Trophoblast cell (in vitro differentiated cells and primary cell): ENCODE data around the gene NKX1-2.

Source experiments
- DNase-seq, 2 donors: peaks; one replicate each; pipeline ENCODE4 v3.0.0-alpha.2; 2016
- H2AFZ ChIP-seq: 2 replicates; pipeline ENCODE4 v1.6.1; 2013; ENCODE audit warnings: low read length, moderate library complexity, mild to moderate bottlenecking; ENCODE audit not compliant: insufficient read depth, poor library complexity
- H2AK5ac ChIP-seq: 2 replicates; pipeline ENCODE4 v1.6.1; 2013; ENCODE audit warnings: mild to moderate bottlenecking, low read length
- H2BK120ac ChIP-seq: 2 replicates; pipeline ENCODE4 v1.6.1; 2013; ENCODE audit warnings: low read length, mild to moderate bottlenecking, moderate library complexity; ENCODE audit not compliant: insufficient read depth, poor library complexity
- H2BK12ac ChIP-seq: 2 replicates; pipeline ENCODE4 v1.6.1; 2013; ENCODE audit warnings: mild to moderate bottlenecking, low read length, moderate library complexity
- H2BK5ac ChIP-seq: 2 replicates; pipeline ENCODE4 v1.6.1; 2013; ENCODE audit warnings: low read length, low read depth, moderate library complexity, mild to moderate bottlenecking; ENCODE audit not compliant: poor library complexity
- H3K14ac ChIP-seq: 2 replicates; pipeline ENCODE4 v1.6.1; 2013; ENCODE audit warnings: mild to moderate bottlenecking, low read length
- H3K18ac ChIP-seq: 2 replicates; pipeline ENCODE4 v1.6.1; 2013; ENCODE audit warnings: mild to moderate bottlenecking, low read length
- H3K23ac ChIP-seq: 2 replicates; pipeline ENCODE4 v1.6.1; 2013; ENCODE audit warnings: low read length
- H3K27ac ChIP-seq: 2 replicates; pipeline ENCODE4 v1.5.1; 2013; ENCODE audit warnings: low read depth, mild to moderate bottlenecking, inconsistent platforms, low read length, moderate library complexity
- H3K27me3 ChIP-seq: 2 replicates; pipeline ENCODE4 v1.6.1; 2013; ENCODE audit warnings: inconsistent platforms, mild to moderate bottlenecking, low read length, moderate library complexity; ENCODE audit not compliant: insufficient read depth
- H3K36me3 ChIP-seq, 2 experiments: 1 replicate in 1 of 2; 2 replicates in 1 of 2; pipeline ENCODE4 v1.6.1; 2013; ENCODE audit warnings: low read length in 2 of 2, mild to moderate bottlenecking in 2 of 2, moderate library complexity in 1 of 2; ENCODE audit not compliant: insufficient read depth in 2 of 2, control insufficient read depth in 1 of 2
- H3K4ac ChIP-seq: 2 replicates; pipeline ENCODE4 v1.6.1; 2013; ENCODE audit warnings: low read depth, mild to moderate bottlenecking, low read length, moderate library complexity
- H3K4me1 ChIP-seq, 2 experiments: 1 replicate in 1 of 2; 2 replicates in 1 of 2; pipeline ENCODE4 v1.6.1; 2013; ENCODE audit warnings: low read length in 2 of 2, mild to moderate bottlenecking in 2 of 2, moderate library complexity in 1 of 2; ENCODE audit not compliant: insufficient read depth in 2 of 2, control insufficient read depth in 1 of 2
- H3K4me2 ChIP-seq: 2 replicates; pipeline ENCODE4 v1.6.1; 2013; ENCODE audit warnings: inconsistent platforms, mild to moderate bottlenecking, low read length, moderate library complexity
- H3K4me3 ChIP-seq: 2 replicates; pipeline ENCODE4 v1.5.1; 2013; ENCODE audit warnings: mild to moderate bottlenecking, low read depth, low read length, inconsistent platforms
- H3K79me1 ChIP-seq: one replicate; pipeline ENCODE4 v1.6.1; 2013; ENCODE audit warnings: low read length
- H3K79me2 ChIP-seq: 2 replicates; pipeline ENCODE4 v1.6.1; 2013; ENCODE audit warnings: low read length, mild to moderate bottlenecking; ENCODE audit not compliant: control insufficient read depth, insufficient read depth, poor library complexity
- H3K9ac ChIP-seq: 2 replicates; pipeline ENCODE4 v1.6.1; 2013; ENCODE audit warnings: mild to moderate bottlenecking, low read length
- H3K9me3 ChIP-seq: 2 replicates; pipeline ENCODE4 v1.6.1; 2013; ENCODE audit warnings: low read depth, mild to moderate bottlenecking, control low read depth, inconsistent platforms, low read length; ENCODE audit not compliant: insufficient read depth
- H4K12ac ChIP-seq: 2 replicates; pipeline ENCODE4 v1.6.1; 2013; ENCODE audit warnings: low read depth, mild to moderate bottlenecking, low read length, moderate library complexity
- H4K8ac ChIP-seq: 2 replicates; pipeline ENCODE4 v1.6.1; 2013; ENCODE audit warnings: low read depth, mild to moderate bottlenecking, low read length, moderate library complexity
- H4K91ac ChIP-seq: one replicate; pipeline ENCODE4 v1.6.1; 2013; ENCODE audit warnings: low read depth, mild to moderate bottlenecking, low read length, moderate library complexity
- WGBS: extraction: QIAGEN DNeasy Blood & Tissue Kit; methylation state at CpG from one replicate; pipeline ENCODE4 v1.1.7; 2013; ENCODE audit warnings: missing lambda C conversion rate; ENCODE audit not compliant: insufficient read length, insufficient coverage; ENCODE audit errors: extremely low coverage; 5-methylcytosine and 5-hydroxymethylcytosine counted together

The NKX1-2 gene

DNA sequence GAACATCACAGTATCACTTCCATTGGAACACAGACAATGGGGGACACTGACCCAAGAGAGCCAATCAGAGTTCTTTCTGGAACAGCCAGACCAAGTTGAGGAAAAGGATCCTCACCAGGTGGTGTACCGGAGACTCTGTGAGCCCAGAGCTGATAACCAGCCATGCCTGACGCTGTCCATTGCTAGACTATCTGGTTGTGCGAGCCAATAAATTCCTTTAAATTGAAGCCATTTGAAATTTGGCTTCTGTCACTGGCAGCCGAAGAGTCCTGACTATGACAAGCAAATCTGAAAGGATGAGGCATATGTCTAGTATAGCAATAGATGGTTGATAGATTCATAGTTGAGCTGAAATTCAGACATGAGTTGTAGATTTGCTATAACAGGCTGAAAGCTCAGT, 8.6 kb upstream of the NKX1-2 start:
- Histone ChIP-seq H4K8ac (no peak overlapping the region), H2BK5ac (no peak overlapping the region), H3K9me3 (no peaks in the 10 kb centered on the region), H3K36me3 (no peaks in the 10 kb centered on the region), H2AK5ac (peak overlapping the region; percentile 69), H4K12ac (no peak overlapping the region), H3K27ac (no peak overlapping the region), H2BK12ac (peak overlapping the region; percentile 33), H3K4ac (no peak overlapping the region), H3K79me1 (peaks cover 9% of the 10 kb centered on the region), H2AFZ (no peak overlapping the region), H3K9ac (no peak overlapping the region), H3K18ac (no peak overlapping the region), H3K4me1 (peaks cover 17 to 20% of the 10 kb centered on the region in 2 experiments), H2BK120ac (no peak overlapping the region), H4K91ac (no peak overlapping the region), H3K79me2 (peaks cover 2% of the 10 kb centered on the region), H3K23ac (no peak overlapping the region), H3K27me3 (no peaks in the 10 kb centered on the region), H3K14ac (no peak overlapping the region), H3K4me2 (no peak overlapping the region), H3K4me3 (no peak overlapping the region)
- WGBS, result no CpG with 5 or more reads among the region's 4 CpGs
- no peak for DNase-seq

GRCh38 chr10:124455441-124455840, 5.6 kb upstream of the NKX1-2 start:
- no peak overlapping the region for H4K12ac ChIP-seq
- no peak overlapping the region for H3K9ac ChIP-seq
- peaks cover 17% of the 10 kb centered on the region in 2 experiments for H3K4me1 ChIP-seq
- H3K79me1 ChIP-seq, result peaks cover 2% of the 10 kb centered on the region
- WGBS, result no CpG with 5 or more reads among the region's 7 CpGs
- H3K9me3 ChIP-seq, result no peaks in the 10 kb centered on the region
- H3K36me3 ChIP-seq, result no peaks in the 10 kb centered on the region
- H3K4me3 ChIP-seq, result no peak overlapping the region
- no peak overlapping the region for H2AK5ac ChIP-seq
- no peak overlapping the region for H4K91ac ChIP-seq
- H3K18ac ChIP-seq, result no peak overlapping the region
- no peak overlapping the region for H2BK12ac ChIP-seq
- H3K4me2 ChIP-seq, result no peak overlapping the region
- no peak overlapping the region for H3K27ac ChIP-seq
- H2BK120ac ChIP-seq, result no peak overlapping the region
- no peak overlapping the region for H3K23ac ChIP-seq
- H3K27me3 ChIP-seq, result peaks cover 11% of the 10 kb centered on the region
- no peak overlapping the region for H4K8ac ChIP-seq
- H2AFZ ChIP-seq, result no peak overlapping the region
- H3K79me2 ChIP-seq, result no peaks in the 10 kb centered on the region
- no peak overlapping the region for H3K4ac ChIP-seq
- no peak overlapping the region for H2BK5ac ChIP-seq
- DNase-seq, result no peak
- no peak overlapping the region for H3K14ac ChIP-seq

- Histone ChIP-seq H4K8ac (no peak overlapping the region), H3K79me2 (no peaks in the 10 kb centered on the region), H3K27ac (no peak overlapping the region), H3K14ac (no peak overlapping the region), H2BK120ac (no peak overlapping the region), H3K27me3 (peaks cover 24% of the 10 kb centered on the region), H3K4ac (no peak overlapping the region), H3K79me1 (peaks cover 2% of the 10 kb centered on the region), H4K12ac (no peak overlapping the region), H3K23ac (no peak overlapping the region), H2BK5ac (no peak overlapping the region), H4K91ac (no peak overlapping the region), H3K9me3 (no peaks in the 10 kb centered on the region), H2AFZ (no peak overlapping the region), H3K4me2 (no peak overlapping the region), H3K4me3 (no peak overlapping the region), H3K18ac (no peak overlapping the region), H3K9ac (no peak overlapping the region), H3K36me3 (no peaks in the 10 kb centered on the region), H2BK12ac (no peak overlapping the region), H2AK5ac (no peak overlapping the region), H3K4me1 (peaks cover 15 to 19% of the 10 kb centered on the region in 2 experiments)
- peak; percentile 30 to 56 for DNase-seq
- no CpG with 5 or more reads among the region's 8 CpGs for WGBS
Measured at GRCh38 chr10:124453960-124454610, 4.2 kb upstream of the NKX1-2 start.

DNA sequence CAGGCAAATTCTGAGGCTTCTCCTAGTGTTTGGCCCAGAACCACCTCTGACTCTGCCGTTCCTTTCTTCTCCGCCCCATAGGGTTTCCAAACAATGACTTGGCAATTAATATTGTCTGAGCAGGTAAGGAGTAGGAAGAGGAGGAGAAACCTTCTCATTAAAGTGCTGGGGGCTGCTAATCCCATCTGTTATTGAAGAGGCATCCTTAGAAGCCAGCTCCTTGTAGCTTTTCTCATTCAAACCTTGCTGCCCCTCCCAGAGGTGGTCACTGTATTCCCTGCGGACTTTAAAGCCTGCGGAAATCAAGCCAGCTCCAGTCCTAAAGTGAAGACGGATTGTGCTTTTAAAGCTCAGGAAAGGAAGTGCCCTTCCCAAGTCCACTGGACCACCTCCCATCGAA, 1.4 kb upstream of the NKX1-2 start:
- Histone ChIP-seq H3K4me2 (no peak overlapping the region), H3K4me1 (peaks cover 17 to 21% of the 10 kb centered on the region in 2 experiments), H3K4ac (no peak overlapping the region), H2AK5ac (no peak overlapping the region), H3K79me2 (no peaks in the 10 kb centered on the region), H3K27ac (no peak overlapping the region), H3K14ac (no peak overlapping the region), H2AFZ (no peak overlapping the region), H3K9ac (no peak overlapping the region), H4K8ac (no peak overlapping the region), H4K91ac (no peak overlapping the region), H3K36me3 (no peaks in the 10 kb centered on the region), H3K27me3 (peaks cover 45% of the 10 kb centered on the region), H2BK120ac (no peak overlapping the region), H3K9me3 (peaks cover 7% of the 10 kb centered on the region), H3K4me3 (no peak overlapping the region), H2BK12ac (no peak overlapping the region), H3K23ac (no peak overlapping the region), H2BK5ac (no peak overlapping the region), H3K79me1 (no peaks in the 10 kb centered on the region), H3K18ac (no peak overlapping the region), H4K12ac (no peak overlapping the region)
- no CpG with 5 or more reads among the region's 6 CpGs for WGBS
- DNase-seq, result no peak
